ENCODE results near the gene WTIP.

Gene WTIP

DNA sequence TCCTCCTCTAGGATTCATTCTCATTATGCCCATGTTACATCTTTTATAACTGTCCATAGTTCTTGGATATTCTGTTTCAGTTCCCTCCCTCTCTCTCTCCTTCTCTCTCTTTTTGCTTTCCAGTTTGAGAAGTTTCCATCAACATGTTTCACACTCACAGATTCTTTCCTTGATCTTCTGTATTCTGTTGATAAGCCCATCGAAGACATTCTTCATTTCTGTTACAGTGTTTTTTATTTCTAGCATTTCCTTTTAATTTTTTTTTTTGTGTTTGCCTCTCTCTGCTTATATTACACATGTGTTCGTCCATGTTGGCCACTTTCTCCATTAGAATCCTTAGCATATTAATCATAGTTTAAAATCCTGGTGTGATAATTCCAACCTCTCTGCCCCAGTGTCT lies 68.3 kb downstream of the WTIP start:
- TF ChIP-seq, protein P1, sequence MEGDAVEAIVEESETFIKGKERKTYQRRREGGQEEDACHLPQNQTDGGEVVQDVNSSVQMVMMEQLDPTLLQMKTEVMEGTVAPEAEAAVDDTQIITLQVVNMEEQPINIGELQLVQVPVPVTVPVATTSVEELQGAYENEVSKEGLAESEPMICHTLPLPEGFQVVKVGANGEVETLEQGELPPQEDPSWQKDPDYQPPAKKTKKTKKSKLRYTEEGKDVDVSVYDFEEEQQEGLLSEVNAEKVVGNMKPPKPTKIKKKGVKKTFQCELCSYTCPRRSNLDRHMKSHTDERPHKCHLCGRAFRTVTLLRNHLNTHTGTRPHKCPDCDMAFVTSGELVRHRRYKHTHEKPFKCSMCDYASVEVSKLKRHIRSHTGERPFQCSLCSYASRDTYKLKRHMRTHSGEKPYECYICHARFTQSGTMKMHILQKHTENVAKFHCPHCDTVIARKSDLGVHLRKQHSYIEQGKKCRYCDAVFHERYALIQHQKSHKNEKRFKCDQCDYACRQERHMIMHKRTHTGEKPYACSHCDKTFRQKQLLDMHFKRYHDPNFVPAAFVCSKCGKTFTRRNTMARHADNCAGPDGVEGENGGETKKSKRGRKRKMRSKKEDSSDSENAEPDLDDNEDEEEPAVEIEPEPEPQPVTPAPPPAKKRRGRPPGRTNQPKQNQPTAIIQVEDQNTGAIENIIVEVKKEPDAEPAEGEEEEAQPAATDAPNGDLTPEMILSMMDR (IDR thresholded peaks at IDR 0.05; ENCODE audit: low read depth, low read length, missing control alignments), result no peak
- no peaks in the 10 kb centered on the region for H3K27me3 ChIP-seq (replicated peaks)
- no peak for DNase-seq
- no peak overlapping the region for H3K4me3 ChIP-seq (ENCODE audit: low read depth, low read length)
- in situ Hi-C loops (cut with HindIII; ENCODE audit: low pct_ligation_motif_present, low sequenced_read_pairs), result no loop called here
- H3K36me3 ChIP-seq (replicated peaks), result no peaks in the 10 kb centered on the region
- no peak overlapping the region for H3K27ac ChIP-seq

DNA sequence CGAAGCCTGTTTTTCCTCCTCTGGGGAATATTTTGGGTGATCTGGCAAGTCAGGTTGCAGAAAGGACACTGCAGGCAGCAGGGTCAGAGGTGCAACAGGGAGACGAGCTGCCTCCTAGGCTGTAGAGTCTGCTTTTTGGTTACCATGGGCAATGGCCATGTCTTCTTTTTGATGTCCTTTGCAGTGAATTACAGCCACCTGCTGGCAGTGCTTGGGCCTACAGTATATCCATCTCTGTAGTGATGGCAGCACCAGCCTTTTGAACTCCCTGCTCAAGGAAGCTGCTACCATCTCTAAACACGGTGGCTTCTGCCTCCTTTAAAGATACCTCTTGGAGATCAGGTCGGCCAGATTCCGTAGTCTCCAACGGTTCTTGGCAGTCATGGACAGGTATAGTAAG lies 73.9 kb downstream of the WTIP start:
- H3K27ac ChIP-seq, result no peak overlapping the region
- in situ Hi-C loops (cut with HindIII; ENCODE audit: low pct_ligation_motif_present, low sequenced_read_pairs), result no loop called here

DNA sequence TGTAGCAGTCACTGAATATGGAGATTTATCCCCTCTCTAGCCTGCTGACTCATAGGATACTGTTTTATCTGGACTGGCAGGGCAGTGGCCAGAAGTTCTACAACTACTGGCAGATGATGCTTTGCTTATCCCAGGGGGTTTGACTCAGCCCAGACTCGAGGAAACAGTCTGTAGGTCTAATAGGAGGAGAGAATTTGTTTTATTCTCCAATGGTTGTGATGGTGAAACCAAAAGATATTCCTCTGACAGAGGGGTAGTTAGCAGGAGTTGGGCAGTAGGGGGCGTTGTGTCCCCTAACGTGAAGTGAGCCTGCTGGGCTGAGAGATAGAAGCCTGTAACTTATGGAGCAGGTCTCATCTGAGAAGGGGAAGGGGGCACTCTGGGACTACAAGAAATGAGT lies 74.9 kb downstream of the WTIP start:
- DNase-seq, result peak; percentile 34
- Histone ChIP-seq H3K27ac (no peak overlapping the region), H3K36me3 (replicated peaks) (no peaks in the 10 kb centered on the region), H3K27me3 (replicated peaks) (no peaks in the 10 kb centered on the region), H3K4me3 (ENCODE audit: low read depth, low read length) (no peak overlapping the region)
- in situ Hi-C loops (cut with HindIII; ENCODE audit: low pct_ligation_motif_present, low sequenced_read_pairs), result no loop called here
- TF ChIP-seq, protein P1 (IDR thresholded peaks at IDR 0.05; ENCODE audit: low read depth, low read length, missing control alignments), result peak; percentile 36

More for the DNA sequence above, 73.9 kb downstream of the WTIP start:
- H3K27me3 ChIP-seq (replicated peaks), result no peaks in the 10 kb centered on the region
- H3K36me3 ChIP-seq (replicated peaks), result no peaks in the 10 kb centered on the region
- TF ChIP-seq, protein P1 (IDR thresholded peaks at IDR 0.05; ENCODE audit: low read depth, low read length, missing control alignments), result peak; percentile 29
- DNase-seq, result peak; percentile 25
- H3K4me3 ChIP-seq (ENCODE audit: low read depth, low read length), result no peak overlapping the region

DNA sequence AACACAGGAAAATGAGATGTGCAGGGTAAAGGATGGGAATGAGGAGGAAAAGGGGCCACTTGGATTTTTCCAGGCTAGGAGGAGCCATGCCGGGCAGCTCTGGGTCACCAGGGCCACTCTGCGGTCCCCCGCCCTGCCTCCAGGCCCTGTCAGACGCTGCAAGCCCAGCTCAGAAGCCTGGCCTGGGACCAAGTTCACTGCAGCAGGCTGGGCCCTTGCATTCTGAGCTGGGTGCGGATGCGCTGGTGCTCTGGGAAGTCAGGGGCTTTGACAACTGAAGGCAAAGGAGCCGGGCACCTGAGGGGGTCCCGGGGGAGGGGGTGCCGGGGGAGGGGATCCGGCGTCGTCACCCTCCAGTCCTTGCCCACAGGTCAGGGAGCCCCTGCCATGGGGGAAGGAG lies 77.5 kb downstream of the WTIP start:
- Histone ChIP-seq H3K27me3 (replicated peaks) (no peaks in the 10 kb centered on the region), H3K4me3 (ENCODE audit: low read depth, low read length) (no peak overlapping the region), H3K27ac (no peak overlapping the region), H3K36me3 (replicated peaks) (no peaks in the 10 kb centered on the region)
- no peak for DNase-seq
- TF ChIP-seq, protein P1 (IDR thresholded peaks at IDR 0.05; ENCODE audit: low read depth, low read length, missing control alignments), result no peak
- in situ Hi-C loops (cut with HindIII; ENCODE audit: low pct_ligation_motif_present, low sequenced_read_pairs), result no loop called here

DNA sequence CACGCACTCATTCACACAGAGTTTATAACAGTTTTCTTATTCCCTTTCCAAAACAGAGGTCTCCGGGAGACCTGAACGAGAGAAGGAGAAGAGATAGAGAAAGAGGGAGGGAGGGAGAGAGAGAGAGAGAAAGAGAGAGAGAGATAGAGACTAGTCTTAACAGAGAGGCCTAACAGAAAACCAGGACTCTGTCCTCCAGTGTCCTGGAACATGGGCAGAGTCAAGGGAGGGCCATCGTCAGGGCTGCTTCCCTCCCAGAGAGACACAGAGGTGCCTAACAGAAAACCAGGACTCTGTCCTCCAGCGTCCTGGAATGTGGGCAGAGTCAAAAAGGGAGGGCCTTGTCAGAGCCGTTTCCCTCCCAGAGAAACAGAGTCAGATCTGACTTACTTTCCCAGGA lies 78.7 kb downstream of the WTIP start:
- H3K27me3 ChIP-seq (replicated peaks), result no peaks in the 10 kb centered on the region
- no peaks in the 10 kb centered on the region for H3K36me3 ChIP-seq (replicated peaks)
- DNase-seq, result no peak
- TF ChIP-seq, protein P1 (IDR thresholded peaks at IDR 0.05; ENCODE audit: low read depth, low read length, missing control alignments), result no peak
- H3K27ac ChIP-seq, result no peak overlapping the region
- in situ Hi-C loops (cut with HindIII; ENCODE audit: low pct_ligation_motif_present, low sequenced_read_pairs), result no loop called here
- H3K4me3 ChIP-seq (ENCODE audit: low read depth, low read length), result no peak overlapping the region
